CD8-positive, alpha-beta memory T cell (primary cell): ENCODE data around the gene MYO1H. TPM values are rescaled to one million over a fixed set of nuclear protein-coding genes. Genes with fewer than 3 reads are reported as not detected.

Experiments used
- CTCF ChIA-PET: fragments of 350-600 bp; sonication (Branson Sonifier 250); formaldehyde crosslinking; loops from one replicate; lab custom pipeline; 2021; ENCODE audit warnings: antibody characterized with exemption; lab: Charles Lee
- POLR2A ChIA-PET: fragments of 350-600 bp; sonication (Branson Sonifier 250); formaldehyde crosslinking; loops from one replicate; lab custom pipeline; 2021; ENCODE audit warnings: antibody characterized with exemption; lab: Charles Lee
- DNase-seq, 5 donors: peaks; one replicate each; pipeline versions ENCODE4 v3.0.0 to v3.0.0-alpha.2; 2020 to 2022; ENCODE audit warnings: mixed read lengths in 1 of 5
- H3K27ac ChIP-seq: one replicate; pipeline ENCODE4 v1.7.0; 2013; ENCODE audit warnings: low read depth, mild to moderate bottlenecking, low read length, moderate library complexity
- H3K27me3 ChIP-seq: 2 replicates; pipeline ENCODE4 v1.7.0; 2013; ENCODE audit warnings: low read length, mild to moderate bottlenecking; ENCODE audit not compliant: insufficient read depth, poor library complexity, severe bottlenecking
- H3K36me3 ChIP-seq: 2 replicates; pipeline ENCODE4 v1.7.0; 2013; ENCODE audit warnings: mild to moderate bottlenecking, low read length, moderate library complexity; ENCODE audit not compliant: insufficient read depth
- H3K4me1 ChIP-seq: 2 replicates; pipeline ENCODE4 v1.7.0; 2013; ENCODE audit warnings: mild to moderate bottlenecking, low read length, moderate library complexity; ENCODE audit not compliant: insufficient read depth
- H3K4me3 ChIP-seq: 2 replicates; pipeline ENCODE4 v1.7.0; 2013; ENCODE audit warnings: mild to moderate bottlenecking, low read length
- H3K9me3 ChIP-seq: 2 replicates; pipeline ENCODE4 v1.7.0; 2013; ENCODE audit warnings: mild to moderate bottlenecking, low read length
- H3K27ac Mint-ChIP-seq, 8 donors: one replicate each; pipeline ENCODE4 v1.8.0; 2020 to 2021; ENCODE audit warnings: mixed read lengths in 8 of 8, mild to moderate bottlenecking in 6 of 8, inconsistent platforms in 3 of 8, moderate library complexity in 3 of 8
- H3K27me3 Mint-ChIP-seq, 2 donors: one replicate each; pipeline ENCODE4 v1.8.0; 2020 to 2021; ENCODE audit warnings: mixed read lengths in 2 of 2, mild to moderate bottlenecking in 1 of 2, moderate library complexity in 1 of 2
- H3K36me3 Mint-ChIP-seq, 3 donors: one replicate each; pipeline ENCODE4 v1.8.0; 2020 to 2021; ENCODE audit warnings: mixed read lengths in 3 of 3, inconsistent platforms in 1 of 3, mild to moderate bottlenecking in 1 of 3
- H3K4me1 Mint-ChIP-seq, 3 donors: one replicate each; pipeline ENCODE4 v1.8.0; 2020 to 2021; ENCODE audit warnings: mixed read lengths in 3 of 3, inconsistent platforms in 1 of 3, mild to moderate bottlenecking in 1 of 3
- H3K4me3 Mint-ChIP-seq, 7 donors: one replicate each; pipeline ENCODE4 v1.8.0; 2020 to 2021; ENCODE audit warnings: mixed read lengths in 7 of 7, mild to moderate bottlenecking in 6 of 7, moderate library complexity in 4 of 7, inconsistent platforms in 2 of 7
- H3K9me3 Mint-ChIP-seq, 5 donors: one replicate each; pipeline ENCODE4 v1.8.0; 2020 to 2022; ENCODE audit warnings: mixed read lengths in 5 of 5, mild to moderate bottlenecking in 3 of 5, moderate library complexity in 2 of 5, inconsistent platforms in 1 of 5
- polyA plus RNA-seq: library from polyadenylated mRNA; unstranded; fragments of 300-500 nt; fragmentation: Illumina TruSeq; gene quantifications from one replicate; pipeline ENCODE4 v1.2.3, GENCODE V29; 2021
- total RNA-seq, 2 experiments: library from RNA; stranded (reverse); gene quantifications; one replicate each; pipeline ENCODE4 v1.2.3, GENCODE V29; 2021

The MYO1H gene
- total and polyA plus RNA-seq, 3 experiments from 2014 or later = not detected

- Mint-ChIP-seq H3K4me3 (peak overlapping the region in 1 of 7 donors; percentile 51), H3K4me1 (peaks cover 23 to 35% (median 27%) of the 10 kb centered on the region in 3 donors), H3K27me3 (no peaks in the 10 kb centered on the region), H3K9me3 (no peaks in the 10 kb centered on the region), H3K36me3 (peaks cover 0 to 58% (median 17%) of the 10 kb centered on the region in 3 donors), H3K27ac (no peak overlapping the region)
- Histone ChIP-seq H3K4me1 (peaks cover 18% of the 10 kb centered on the region), H3K36me3 (peaks cover 34% of the 10 kb centered on the region), H3K9me3 (no peaks in the 10 kb centered on the region), H3K27me3 (no peaks in the 10 kb centered on the region), H3K4me3 (no peak overlapping the region), H3K27ac (no peak overlapping the region)
- ChIA-PET CTCF (no interaction called here), POLR2A (no interaction called here)
- DNase-seq = no peak
Measured at GRCh38 chr12:109481863-109482262, 134.2 kb downstream of the MYO1H start.

GRCh38 chr12:109482491-109482890, 134.8 kb downstream of the MYO1H start:
- peak overlapping the region in 1 of 8 donors; percentile 2 for H3K27ac Mint-ChIP-seq
- H3K27me3 ChIP-seq = no peaks in the 10 kb centered on the region
- H3K27me3 Mint-ChIP-seq = no peaks in the 10 kb centered on the region
- H3K9me3 ChIP-seq = no peaks in the 10 kb centered on the region
- H3K4me1 ChIP-seq = peaks cover 18% of the 10 kb centered on the region
- peaks cover 41% of the 10 kb centered on the region for H3K36me3 ChIP-seq
- H3K4me1 Mint-ChIP-seq = peaks cover 18 to 29% (median 21%) of the 10 kb centered on the region in 3 donors
- no peaks in the 10 kb centered on the region for H3K9me3 Mint-ChIP-seq
- ChIA-PET POLR2A (no interaction called here), CTCF (no interaction called here)
- no peak overlapping the region for H3K4me3 ChIP-seq
- H3K27ac ChIP-seq = no peak overlapping the region
- H3K36me3 Mint-ChIP-seq = peaks cover 0 to 59% (median 18%) of the 10 kb centered on the region in 3 donors
- DNase-seq = no peak
- peak overlapping the region in 1 of 7 donors; percentile 51 for H3K4me3 Mint-ChIP-seq

GRCh38 chr12:109482894-109483293, 135.2 kb downstream of the MYO1H start:
- H3K27me3 ChIP-seq = no peaks in the 10 kb centered on the region
- Mint-ChIP-seq H3K36me3 (peaks cover 0 to 59% (median 20%) of the 10 kb centered on the region in 3 donors), H3K9me3 (no peaks in the 10 kb centered on the region), H3K4me1 (peaks cover 16 to 26% (median 19%) of the 10 kb centered on the region in 3 donors), H3K27me3 (no peaks in the 10 kb centered on the region), H3K4me3 (peak overlapping the region in 1 of 7 donors; percentile 51), H3K27ac (no peak overlapping the region)
- no peak for DNase-seq
- ChIA-PET CTCF (no interaction called here), POLR2A (no interaction called here)
- H3K9me3 ChIP-seq = no peaks in the 10 kb centered on the region
- no peak overlapping the region for H3K27ac ChIP-seq
- peaks cover 17% of the 10 kb centered on the region for H3K4me1 ChIP-seq
- H3K4me3 ChIP-seq = no peak overlapping the region
- peaks cover 45% of the 10 kb centered on the region for H3K36me3 ChIP-seq

GRCh38 chr12:109483346-109483745, 135.6 kb downstream of the MYO1H start:
- Histone ChIP-seq H3K4me1 (peaks cover 12% of the 10 kb centered on the region), H3K36me3 (peaks cover 49% of the 10 kb centered on the region), H3K27me3 (no peaks in the 10 kb centered on the region), H3K9me3 (no peaks in the 10 kb centered on the region), H3K4me3 (no peak overlapping the region), H3K27ac (no peak overlapping the region)
- ChIA-PET CTCF (no interaction called here), POLR2A (no interaction called here)
- Mint-ChIP-seq H3K36me3 (peaks cover 0 to 61% (median 21%) of the 10 kb centered on the region in 3 donors), H3K4me3 (no peak overlapping the region), H3K27me3 (no peaks in the 10 kb centered on the region), H3K9me3 (no peaks in the 10 kb centered on the region), H3K4me1 (peaks cover 13 to 21% (median 15%) of the 10 kb centered on the region in 3 donors), H3K27ac (no peak overlapping the region)
- DNase-seq = no peak

- ChIA-PET POLR2A (no interaction called here), CTCF (no interaction called here)
- H3K27ac ChIP-seq = no peak overlapping the region
- no peak for DNase-seq
- peaks cover 0 to 4% (median 1%) of the 10 kb centered on the region in 3 donors for H3K4me1 Mint-ChIP-seq
- H3K36me3 Mint-ChIP-seq = peaks cover 5 to 80% (median 32%) of the 10 kb centered on the region in 3 donors
- peaks cover 68% of the 10 kb centered on the region for H3K36me3 ChIP-seq
- no peaks in the 10 kb centered on the region for H3K9me3 Mint-ChIP-seq
- H3K27me3 ChIP-seq = no peaks in the 10 kb centered on the region
- peaks cover 0 to 3% of the 10 kb centered on the region in 2 donors for H3K27me3 Mint-ChIP-seq
- no peak overlapping the region for H3K27ac Mint-ChIP-seq
- no peaks in the 10 kb centered on the region for H3K4me1 ChIP-seq
- no peak overlapping the region for H3K4me3 ChIP-seq
- no peak overlapping the region for H3K4me3 Mint-ChIP-seq
- no peaks in the 10 kb centered on the region for H3K9me3 ChIP-seq
Measured at GRCh38 chr12:109485201-109485600, 137.5 kb downstream of the MYO1H start.

- Histone ChIP-seq H3K4me1 (no peaks in the 10 kb centered on the region), H3K36me3 (peaks cover 69% of the 10 kb centered on the region), H3K27ac (no peak overlapping the region), H3K27me3 (no peaks in the 10 kb centered on the region), H3K9me3 (no peaks in the 10 kb centered on the region), H3K4me3 (no peak overlapping the region)
- H3K4me1 Mint-ChIP-seq = no peaks in the 10 kb centered on the region
- ChIA-PET POLR2A (no interaction called here), CTCF (no interaction called here)
- H3K36me3 Mint-ChIP-seq = peaks cover 5 to 97% (median 35%) of the 10 kb centered on the region in 3 donors
- H3K4me3 Mint-ChIP-seq = no peak overlapping the region
- peaks cover 0 to 3% of the 10 kb centered on the region in 2 donors for H3K27me3 Mint-ChIP-seq
- H3K27ac Mint-ChIP-seq = no peak overlapping the region
- no peaks in the 10 kb centered on the region for H3K9me3 Mint-ChIP-seq
- no peak for DNase-seq
Measured at GRCh38 chr12:109487181-109488050, 139.7 kb downstream of the MYO1H start.

GRCh38 chr12:109488051-109488665, 140.5 kb downstream of the MYO1H start:
- Mint-ChIP-seq H3K27me3 (peaks cover 0 to 3% of the 10 kb centered on the region in 2 donors), H3K36me3 (peaks cover 5 to 95% (median 35%) of the 10 kb centered on the region in 3 donors), H3K4me3 (no peak overlapping the region), H3K9me3 (no peaks in the 10 kb centered on the region), H3K27ac (no peak overlapping the region), H3K4me1 (no peaks in the 10 kb centered on the region)
- no peaks in the 10 kb centered on the region for H3K4me1 ChIP-seq
- H3K27ac ChIP-seq = no peak overlapping the region
- CTCF ChIA-PET = no interaction called here
- no peaks in the 10 kb centered on the region for H3K9me3 ChIP-seq
- H3K36me3 ChIP-seq = peaks cover 73% of the 10 kb centered on the region
- no peak for DNase-seq
- no peaks in the 10 kb centered on the region for H3K27me3 ChIP-seq
- no peak overlapping the region for H3K4me3 ChIP-seq
- POLR2A ChIA-PET = no interaction called here
